ENCODE data around the gene C1orf53.
"Not testable (repeated sequence)": the region's sequence is repeated elsewhere in the genome, so short reads cannot be mapped to it uniquely, and the experiment has no call there.

C1orf53 gene

GRCh38 chr1:197922070-197922390 lies 19.6 kb downstream of the C1orf53 start:
- peaks cover 18% of the 10 kb centered on the region for H3K4me1 ChIP-seq (ENCODE audit: control insufficient read depth, insufficient read depth, low read length)
- H3K27me3 ChIP-seq (ENCODE audit: control insufficient read depth in 1 of 2, insufficient read depth in 2 of 2, low read length in 2 of 2), result peaks cover 58 to 71% of the 10 kb centered on the region in 2 donors
- peaks cover 0 to 2% of the 10 kb centered on the region in 2 donors for H3K9me3 ChIP-seq (ENCODE audit: control insufficient read depth in 2 of 2, low read length in 2 of 2)
- H3K27ac ChIP-seq (ENCODE audit: low read length), result no peak overlapping the region
- no peaks in the 10 kb centered on the region for H3K36me3 ChIP-seq (ENCODE audit: control insufficient read depth in 2 of 2, insufficient read depth in 2 of 2, low read length in 2 of 2)
- H3K4me3 ChIP-seq (ENCODE audit: low read length in 2 of 2), result no peak overlapping the region
- H3K9ac ChIP-seq (ENCODE audit: low read length in 2 of 2), result no peak overlapping the region

DNA sequence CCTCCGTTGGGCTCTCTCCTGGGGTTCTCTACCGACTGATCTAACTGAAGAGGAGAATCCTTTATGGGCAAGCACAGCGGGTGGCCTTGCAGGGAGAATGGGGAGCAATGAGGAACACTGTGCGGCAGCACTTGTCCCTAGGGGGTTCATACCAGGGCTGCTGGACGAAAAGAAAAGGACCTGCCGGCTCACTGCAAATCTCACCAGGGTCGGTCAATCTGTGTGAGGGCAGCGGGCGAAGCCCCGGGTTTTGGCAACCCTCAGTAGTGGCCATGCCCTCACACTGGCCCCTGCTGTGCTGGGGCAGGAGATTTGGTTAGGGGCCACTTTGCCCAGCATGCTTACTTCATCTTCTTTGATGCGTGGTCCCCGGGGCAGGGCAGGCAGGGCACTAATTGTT lies 20.6 kb downstream of the C1orf53 start:
- Histone ChIP-seq H3K4me3 (ENCODE audit: low read length in 2 of 2) (no peak overlapping the region), H3K27me3 (ENCODE audit: control insufficient read depth in 1 of 2, insufficient read depth in 2 of 2, low read length in 2 of 2) (peaks cover 56 to 70% of the 10 kb centered on the region in 2 donors), H3K9me3 (ENCODE audit: control insufficient read depth in 2 of 2, low read length in 2 of 2) (peaks cover 0 to 2% of the 10 kb centered on the region in 2 donors), H3K9ac (ENCODE audit: low read length in 2 of 2) (no peak overlapping the region), H3K36me3 (ENCODE audit: control insufficient read depth in 2 of 2, insufficient read depth in 2 of 2, low read length in 2 of 2) (no peaks in the 10 kb centered on the region), H3K4me1 (ENCODE audit: control insufficient read depth, insufficient read depth, low read length) (peaks cover 9% of the 10 kb centered on the region), H3K27ac (ENCODE audit: low read length) (no peak overlapping the region)

GRCh38 chr1:197924516-197925123 lies 22.2 kb downstream of the C1orf53 start:
- H3K27me3 ChIP-seq (ENCODE audit: control insufficient read depth in 1 of 2, insufficient read depth in 2 of 2, low read length in 2 of 2), result peaks cover 45 to 62% of the 10 kb centered on the region in 2 donors
- H3K4me3 ChIP-seq (ENCODE audit: low read length in 2 of 2), result no peak overlapping the region
- H3K36me3 ChIP-seq (ENCODE audit: control insufficient read depth in 2 of 2, insufficient read depth in 2 of 2, low read length in 2 of 2), result no peaks in the 10 kb centered on the region
- H3K9ac ChIP-seq (ENCODE audit: low read length in 2 of 2), result no peak overlapping the region
- H3K27ac ChIP-seq (ENCODE audit: low read length), result no peak overlapping the region
- no peaks in the 10 kb centered on the region for H3K4me1 ChIP-seq (ENCODE audit: control insufficient read depth, insufficient read depth, low read length)
- H3K9me3 ChIP-seq (ENCODE audit: control insufficient read depth in 2 of 2, low read length in 2 of 2), result peaks cover 0 to 2% of the 10 kb centered on the region in 2 donors

GRCh38 chr1:197927908-197928665 lies 25.7 kb downstream of the C1orf53 start:
- H3K9ac ChIP-seq (ENCODE audit: low read length in 2 of 2), result no peak overlapping the region
- no peak overlapping the region for H3K27ac ChIP-seq (ENCODE audit: low read length)
- no peaks in the 10 kb centered on the region for H3K9me3 ChIP-seq (ENCODE audit: control insufficient read depth in 2 of 2, low read length in 2 of 2)
- H3K36me3 ChIP-seq (ENCODE audit: control insufficient read depth in 2 of 2, insufficient read depth in 2 of 2, low read length in 2 of 2), result no peaks in the 10 kb centered on the region
- H3K4me3 ChIP-seq (ENCODE audit: low read length in 2 of 2), result no peak overlapping the region
- no peaks in the 10 kb centered on the region for H3K4me1 ChIP-seq (ENCODE audit: control insufficient read depth, insufficient read depth, low read length)
- H3K27me3 ChIP-seq (ENCODE audit: control insufficient read depth in 1 of 2, insufficient read depth in 2 of 2, low read length in 2 of 2), result peaks cover 19 to 46% of the 10 kb centered on the region in 2 donors

DNA sequence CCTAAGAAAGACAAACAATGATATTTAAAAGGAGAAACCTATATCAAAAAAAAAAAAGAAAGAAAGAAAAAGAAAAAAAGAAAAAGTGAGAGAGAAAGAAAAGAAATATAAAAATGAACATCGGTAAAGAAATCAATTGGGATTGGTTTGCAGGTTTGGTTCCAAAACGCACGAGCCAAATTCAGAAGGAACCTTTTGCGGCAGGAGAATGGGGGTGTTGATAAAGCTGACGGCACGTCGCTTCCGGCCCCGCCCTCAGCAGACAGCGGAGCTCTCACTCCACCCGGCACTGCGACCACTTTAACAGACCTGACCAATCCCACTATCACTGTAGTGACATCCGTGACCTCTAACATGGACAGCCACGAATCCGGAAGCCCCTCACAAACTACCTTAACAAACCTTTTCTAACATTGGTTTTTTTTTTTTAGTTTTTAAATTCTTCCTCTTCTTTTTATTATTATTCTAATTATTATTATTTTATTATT lies 26.5 kb downstream of the C1orf53 start:
- peaks cover 19 to 45% of the 10 kb centered on the region in 2 donors for H3K27me3 ChIP-seq (ENCODE audit: control insufficient read depth in 1 of 2, insufficient read depth in 2 of 2, low read length in 2 of 2)
- no peaks in the 10 kb centered on the region for H3K9me3 ChIP-seq (ENCODE audit: control insufficient read depth in 2 of 2, low read length in 2 of 2)
- H3K27ac ChIP-seq (ENCODE audit: low read length), result no peak overlapping the region
- no peak overlapping the region for H3K9ac ChIP-seq (ENCODE audit: low read length in 2 of 2)
- H3K4me3 ChIP-seq (ENCODE audit: low read length in 2 of 2), result no peak overlapping the region
- no peaks in the 10 kb centered on the region for H3K36me3 ChIP-seq (ENCODE audit: control insufficient read depth in 2 of 2, insufficient read depth in 2 of 2, low read length in 2 of 2)
- H3K4me1 ChIP-seq (ENCODE audit: control insufficient read depth, insufficient read depth, low read length), result no peaks in the 10 kb centered on the region

- no peak overlapping the region for H3K4me3 ChIP-seq (ENCODE audit: low read length in 2 of 2)
- no peaks in the 10 kb centered on the region for H3K4me1 ChIP-seq (ENCODE audit: control insufficient read depth, insufficient read depth, low read length)
- no peaks in the 10 kb centered on the region for H3K9me3 ChIP-seq (ENCODE audit: control insufficient read depth in 2 of 2, low read length in 2 of 2)
- no peak overlapping the region for H3K9ac ChIP-seq (ENCODE audit: low read length in 2 of 2)
- peaks cover 9 to 26% of the 10 kb centered on the region in 2 donors for H3K27me3 ChIP-seq (ENCODE audit: control insufficient read depth in 1 of 2, insufficient read depth in 2 of 2, low read length in 2 of 2)
- H3K36me3 ChIP-seq (ENCODE audit: control insufficient read depth in 2 of 2, insufficient read depth in 2 of 2, low read length in 2 of 2), result no peaks in the 10 kb centered on the region
- no peak overlapping the region for H3K27ac ChIP-seq (ENCODE audit: low read length)
Measured at GRCh38 chr1:197933016-197933415, 30.6 kb downstream of the C1orf53 start.

DNA sequence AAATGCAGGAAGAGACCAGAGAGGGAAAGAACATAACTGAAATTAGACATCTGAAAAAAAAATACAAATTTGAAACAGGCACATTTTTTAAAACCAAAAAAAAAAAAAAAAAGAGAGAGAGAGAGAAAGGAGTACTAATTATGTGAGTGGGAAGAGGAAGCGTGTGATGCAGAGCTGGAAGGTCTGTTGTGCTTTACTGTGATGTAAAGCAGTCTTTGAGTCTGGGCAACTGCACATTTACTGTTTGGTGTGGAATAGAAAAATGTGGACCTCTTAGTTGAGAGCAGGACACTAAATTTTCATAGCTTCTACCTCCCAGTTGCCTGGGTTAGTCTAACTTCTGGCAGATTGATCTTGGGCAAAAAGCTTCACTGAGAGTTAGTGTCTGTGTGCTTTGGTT lies 31.2 kb downstream of the C1orf53 start:
- no peaks in the 10 kb centered on the region for H3K4me1 ChIP-seq (ENCODE audit: control insufficient read depth, insufficient read depth, low read length)
- H3K9ac ChIP-seq (ENCODE audit: low read length in 2 of 2), result no peak overlapping the region
- peaks cover 4 to 22% of the 10 kb centered on the region in 2 donors for H3K27me3 ChIP-seq (ENCODE audit: control insufficient read depth in 1 of 2, insufficient read depth in 2 of 2, low read length in 2 of 2)
- H3K9me3 ChIP-seq (ENCODE audit: control insufficient read depth in 2 of 2, low read length in 2 of 2), result no peaks in the 10 kb centered on the region
- H3K4me3 ChIP-seq (ENCODE audit: low read length in 2 of 2), result no peak overlapping the region
- no peak overlapping the region for H3K27ac ChIP-seq (ENCODE audit: low read length)
- no peaks in the 10 kb centered on the region for H3K36me3 ChIP-seq (ENCODE audit: control insufficient read depth in 2 of 2, insufficient read depth in 2 of 2, low read length in 2 of 2)

- H3K27ac ChIP-seq (ENCODE audit: low read length), result no peak overlapping the region
- no peaks in the 10 kb centered on the region for H3K27me3 ChIP-seq (ENCODE audit: control insufficient read depth in 1 of 2, insufficient read depth in 2 of 2, low read length in 2 of 2)
- no peak overlapping the region for H3K4me3 ChIP-seq (ENCODE audit: low read length in 2 of 2)
- no peaks in the 10 kb centered on the region for H3K4me1 ChIP-seq (ENCODE audit: control insufficient read depth, insufficient read depth, low read length)
- H3K9ac ChIP-seq (ENCODE audit: low read length in 2 of 2), result no peak overlapping the region
- no peaks in the 10 kb centered on the region for H3K36me3 ChIP-seq (ENCODE audit: control insufficient read depth in 2 of 2, insufficient read depth in 2 of 2, low read length in 2 of 2)
- no peaks in the 10 kb centered on the region for H3K9me3 ChIP-seq (ENCODE audit: control insufficient read depth in 2 of 2, low read length in 2 of 2)
Measured at GRCh38 chr1:197937381-197937780, 35.0 kb downstream of the C1orf53 start.

- Histone ChIP-seq H3K9ac (ENCODE audit: low read length in 2 of 2) (no peak overlapping the region), H3K27me3 (ENCODE audit: control insufficient read depth in 1 of 2, insufficient read depth in 2 of 2, low read length in 2 of 2) (no peaks in the 10 kb centered on the region), H3K4me3 (ENCODE audit: low read length in 2 of 2) (no peak overlapping the region), H3K36me3 (ENCODE audit: control insufficient read depth in 2 of 2, insufficient read depth in 2 of 2, low read length in 2 of 2) (no peaks in the 10 kb centered on the region), H3K9me3 (ENCODE audit: control insufficient read depth in 2 of 2, low read length in 2 of 2) (no peaks in the 10 kb centered on the region), H3K4me1 (ENCODE audit: control insufficient read depth, insufficient read depth, low read length) (no peaks in the 10 kb centered on the region), H3K27ac (ENCODE audit: low read length) (no peak overlapping the region)
Measured at GRCh38 chr1:197937892-197938291, 35.5 kb downstream of the C1orf53 start.

DNA sequence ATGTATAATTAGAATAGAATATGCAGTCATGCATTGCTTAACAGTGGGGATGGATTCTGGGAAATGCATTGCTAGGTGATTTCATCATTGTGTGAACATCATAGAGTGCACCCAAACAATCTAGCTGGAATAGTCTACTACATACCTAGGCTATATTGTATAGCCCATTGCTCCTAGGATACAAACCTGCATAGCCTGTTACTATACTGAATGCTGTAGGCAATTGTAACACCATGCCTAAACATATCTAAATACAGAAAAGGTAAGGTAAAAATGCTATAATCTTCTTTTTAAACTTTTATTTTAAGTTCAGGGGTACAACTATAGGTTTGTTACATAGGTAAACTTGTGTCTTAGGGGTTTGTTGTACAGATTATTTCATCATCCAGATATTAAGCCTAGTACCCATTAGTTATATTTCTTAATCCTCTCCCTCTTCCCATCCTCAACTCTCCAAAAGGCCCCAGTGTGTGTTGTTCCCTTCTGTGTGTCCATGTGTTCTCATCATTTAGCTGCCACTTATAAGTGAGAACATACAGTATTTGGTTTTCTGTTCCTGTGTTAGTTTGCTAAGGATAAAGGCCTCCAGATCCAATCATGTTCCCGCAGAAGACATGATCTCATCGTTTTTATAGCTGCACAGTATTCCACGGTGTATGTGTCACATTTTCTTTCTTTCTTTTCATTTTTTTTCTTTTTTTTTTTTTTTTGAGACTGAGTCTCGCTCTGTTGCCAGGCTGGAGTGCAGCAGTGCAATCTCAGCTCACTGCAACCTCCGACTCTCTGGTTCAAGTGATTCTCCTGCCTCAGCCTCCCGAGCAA lies 36.9 kb downstream of the C1orf53 start:
- H3K27ac ChIP-seq (ENCODE audit: low read length); H3K4me3 ChIP-seq (ENCODE audit: low read length in 2 of 2); H3K36me3 ChIP-seq (ENCODE audit: control insufficient read depth in 2 of 2, insufficient read depth in 2 of 2, low read length in 2 of 2); H3K27me3 ChIP-seq (ENCODE audit: control insufficient read depth in 1 of 2, insufficient read depth in 2 of 2, low read length in 2 of 2); H3K9me3 ChIP-seq (ENCODE audit: control insufficient read depth in 2 of 2, low read length in 2 of 2); H3K4me1 ChIP-seq (ENCODE audit: control insufficient read depth, insufficient read depth, low read length); H3K9ac ChIP-seq (ENCODE audit: low read length in 2 of 2): not testable (repeated sequence)

All from stomach smooth muscle (tissue), 2 donors.